Measurements from ENCODE around the gene CTDP1.

- TF ChIP-seq ZNF350 (tag by site-specific recombination; IDR thresholded peaks at IDR 0.05) (no peak), BCL11A (tag by site-specific recombination; IDR thresholded peaks at IDR 0.05; ENCODE audit: low read depth) (no peak), ZBTB17 (tag by site-specific recombination; IDR thresholded peaks at IDR 0.05) (no peak), ZBTB20 (tag by site-specific recombination; IDR thresholded peaks at IDR 0.05) (no peak), ZNF558 (tag by site-specific recombination; IDR thresholded peaks at IDR 0.05) (no peak), CTCF (tag by site-specific recombination; IDR thresholded peaks at IDR 0.05) (no peak), ZEB2 (tag by site-specific recombination; IDR thresholded peaks at IDR 0.05) (no peak), ZNF768 (tag by site-specific recombination; IDR thresholded peaks at IDR 0.05) (no peak)
Observed at GRCh38 chr18:79727211-79727610, 47.6 kb downstream of the CTDP1 start.

Measured in HEK293 (cell line).